Right forelimb (tissue), 1 donor: ENCODE measurements around the gene MAL.
A peak's percentile ranks its signal among the peaks of the same experiment; 100 is the strongest.

ENCODE experiments used
- DNase-seq: peaks from one replicate; pipeline ENCODE4 v3.0.0-alpha.2; 2018

Gene MAL

DNA sequence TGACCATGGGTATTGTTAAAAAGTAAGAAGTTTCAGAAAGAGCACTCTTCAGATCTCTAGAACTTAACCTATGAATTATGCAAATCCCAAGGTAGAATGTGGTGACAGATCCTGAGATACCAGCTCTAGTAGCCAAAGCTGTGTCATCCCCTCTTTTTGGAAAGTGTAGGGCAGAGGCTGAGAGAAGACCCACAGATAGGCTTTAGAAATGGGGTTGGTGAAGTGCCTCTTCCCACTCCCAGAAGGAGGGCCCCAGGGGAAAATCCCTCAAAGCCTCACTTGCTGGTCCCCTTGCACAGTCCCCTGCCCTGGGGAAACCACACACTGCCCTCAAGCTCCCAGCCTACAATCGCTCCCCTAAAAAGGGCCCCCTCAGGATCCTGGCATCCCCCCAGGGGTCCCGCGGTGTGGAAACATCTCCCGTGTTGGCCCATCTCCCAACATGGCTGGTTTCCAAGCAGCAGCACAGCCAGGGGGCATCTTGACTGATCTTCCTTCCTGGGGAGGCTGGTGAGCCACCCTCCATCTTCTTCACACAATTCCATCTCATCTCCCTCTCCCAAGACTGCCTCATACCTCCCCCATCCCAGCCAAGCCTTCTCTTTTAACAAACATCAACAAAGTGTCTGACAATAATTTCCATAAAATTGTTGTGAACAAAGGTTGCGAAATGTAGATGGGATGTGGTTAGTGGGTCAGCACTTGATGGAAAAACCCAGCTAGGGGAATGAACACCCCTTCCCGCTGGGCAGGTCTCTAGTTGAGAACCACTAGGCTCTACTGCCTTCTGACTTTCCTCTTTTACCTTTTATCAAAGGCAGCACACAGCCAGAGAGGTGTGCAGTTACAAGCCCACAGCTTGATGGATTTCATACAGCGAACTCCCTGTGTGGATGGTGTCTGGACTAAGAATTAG lies 25.1 kb downstream of the MAL start:
- no peak for DNase-seq

DNA sequence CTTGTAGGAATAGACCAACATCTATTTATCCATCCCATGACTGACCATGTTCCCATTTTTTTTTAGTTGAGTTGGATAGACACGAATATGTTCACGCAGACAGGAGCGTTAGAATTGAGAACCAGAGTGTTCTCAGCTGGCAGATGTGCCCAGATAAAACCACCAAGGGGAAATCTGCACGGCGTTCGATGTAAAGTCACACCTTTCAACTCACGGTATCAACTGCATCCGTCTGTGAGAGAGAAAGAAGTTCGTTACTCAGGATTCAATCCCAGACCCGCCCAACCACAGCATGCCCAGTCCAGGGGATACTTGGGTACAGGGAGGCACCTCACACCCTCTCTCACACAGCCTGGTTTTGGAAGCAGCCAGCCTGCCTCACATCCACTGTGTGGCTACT lies 26.1 kb downstream of the MAL start:
- DNase-seq, result no peak

DNA sequence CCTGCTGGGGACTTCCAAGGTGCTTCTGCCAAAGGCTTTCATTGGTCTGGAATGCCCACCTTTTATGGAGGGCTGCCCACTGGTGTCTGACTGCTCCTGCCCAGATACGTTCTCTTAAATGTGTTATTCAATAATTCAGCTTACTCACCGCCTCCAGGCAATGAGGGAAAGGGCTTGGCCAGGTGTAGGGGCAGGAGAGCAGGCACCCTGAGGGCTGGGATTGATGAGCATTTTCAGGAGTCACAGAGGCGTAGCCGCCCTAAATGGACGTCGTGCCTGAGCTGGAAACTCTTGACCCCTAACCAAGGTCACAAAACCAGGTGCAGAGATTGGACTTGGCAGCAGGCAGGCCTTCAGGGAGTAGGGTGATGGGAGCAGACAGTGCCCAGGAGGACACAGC lies 26.8 kb downstream of the MAL start:
- no peak for DNase-seq

DNA sequence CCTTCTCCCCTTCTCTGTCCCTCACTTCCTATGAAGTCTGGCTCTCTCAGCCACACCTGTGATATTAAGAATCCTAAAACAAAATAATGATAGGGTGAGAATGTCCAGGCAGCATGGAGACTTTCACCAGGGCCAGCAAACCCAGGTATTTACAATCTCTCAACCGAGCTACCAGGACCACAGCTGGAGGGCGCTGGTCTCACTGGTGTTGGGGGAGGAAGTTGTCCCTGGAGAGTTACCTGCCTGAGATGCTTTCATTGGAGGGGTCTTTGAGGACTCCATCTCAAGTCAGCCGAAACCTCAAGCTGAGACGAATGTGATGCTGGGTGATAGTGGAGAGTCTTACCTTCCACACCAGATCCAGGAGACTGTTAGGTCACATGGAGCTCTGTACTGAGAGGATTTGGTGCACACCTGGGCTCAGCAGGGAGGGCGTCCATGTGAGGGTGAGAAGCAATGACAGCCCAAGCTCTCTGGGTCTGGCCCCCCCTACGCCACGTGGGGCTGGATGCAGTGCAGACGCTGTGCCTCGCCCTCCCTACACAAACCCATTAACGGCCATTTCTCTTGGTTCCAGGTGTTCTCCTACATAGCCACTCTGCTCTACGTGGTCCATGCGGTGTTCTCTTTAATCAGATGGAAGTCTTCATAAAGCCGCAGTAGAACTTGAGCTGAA lies 27.4 kb downstream of the MAL start:
- DNase-seq, result no peak

DNA sequence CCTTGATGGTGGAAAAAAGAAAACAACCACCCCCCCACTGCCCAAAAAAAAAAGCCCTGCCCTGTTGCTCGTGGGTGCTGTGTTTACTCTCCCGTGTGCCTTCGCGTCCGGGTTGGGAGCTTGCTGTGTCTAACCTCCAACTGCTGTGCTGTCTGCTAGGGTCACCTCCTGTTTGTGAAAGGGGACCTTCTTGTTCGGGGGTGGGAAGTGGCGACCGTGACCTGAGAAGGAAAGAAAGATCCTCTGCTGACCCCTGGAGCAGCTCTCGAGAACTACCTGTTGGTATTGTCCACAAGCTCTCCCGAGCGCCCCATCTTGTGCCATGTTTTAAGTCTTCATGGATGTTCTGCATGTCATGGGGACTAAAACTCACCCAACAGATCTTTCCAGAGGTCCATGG lies 28.0 kb downstream of the MAL start:
- DNase-seq, result no peak

DNA sequence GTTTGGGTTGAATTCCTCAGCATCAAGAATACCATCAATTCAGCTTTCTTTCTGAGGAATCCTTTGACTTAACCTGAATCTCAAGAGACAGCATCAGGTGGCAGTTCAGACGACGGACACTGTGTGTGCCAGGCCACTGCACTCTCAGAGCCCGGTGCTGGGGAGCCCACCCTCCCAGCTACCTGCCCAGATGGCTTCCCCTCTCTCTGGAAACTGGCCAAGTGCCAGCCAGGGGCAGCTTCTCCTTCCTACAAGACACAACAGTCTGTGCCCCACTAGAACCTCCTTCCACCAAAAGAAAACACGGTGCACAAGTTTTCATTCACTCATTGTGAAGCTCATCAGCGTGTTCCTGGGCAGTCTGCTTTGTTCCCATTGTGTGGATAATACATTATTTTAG lies 28.5 kb downstream of the MAL start:
- no peak for DNase-seq

DNA sequence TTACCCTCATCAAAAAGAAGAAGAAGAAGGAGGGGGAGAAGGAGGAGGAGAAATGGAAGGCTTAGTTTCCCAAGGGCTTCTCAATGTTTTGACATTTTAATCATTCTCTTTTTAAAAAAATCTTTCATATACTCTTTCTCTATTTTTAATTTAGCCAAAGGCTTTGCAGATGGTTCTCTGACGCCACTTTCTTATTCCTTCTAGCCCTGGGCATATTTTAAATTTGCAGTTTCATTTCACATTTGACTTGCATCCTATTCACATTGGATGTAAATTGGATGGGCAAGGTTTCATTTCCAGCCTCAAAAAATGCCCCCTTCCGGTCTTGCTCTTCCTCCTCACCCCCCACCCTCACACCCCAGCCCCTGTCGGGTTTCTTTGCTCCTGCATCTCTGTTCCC lies 29.8 kb downstream of the MAL start:
- no peak for DNase-seq

DNA sequence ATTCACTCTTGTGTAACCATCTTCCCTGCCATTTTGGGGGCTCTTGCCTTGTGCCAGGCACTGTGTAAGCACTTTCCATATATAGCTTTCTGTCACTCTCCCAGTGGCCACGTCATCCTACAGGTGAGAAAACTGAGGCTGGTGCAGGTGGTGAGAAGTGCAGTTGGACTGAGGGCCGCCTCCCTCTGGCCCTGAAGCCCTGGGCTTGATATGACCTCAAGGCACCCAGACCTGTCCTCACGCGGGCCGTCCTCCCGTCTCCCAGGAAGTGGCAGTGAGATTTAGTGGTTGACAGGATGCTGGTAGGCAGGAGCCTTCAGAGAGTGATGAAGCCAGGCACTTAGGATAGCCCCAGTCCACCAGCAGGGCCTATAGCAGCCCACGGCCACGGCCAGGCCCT lies 30.5 kb downstream of the MAL start:
- no peak for DNase-seq

DNA sequence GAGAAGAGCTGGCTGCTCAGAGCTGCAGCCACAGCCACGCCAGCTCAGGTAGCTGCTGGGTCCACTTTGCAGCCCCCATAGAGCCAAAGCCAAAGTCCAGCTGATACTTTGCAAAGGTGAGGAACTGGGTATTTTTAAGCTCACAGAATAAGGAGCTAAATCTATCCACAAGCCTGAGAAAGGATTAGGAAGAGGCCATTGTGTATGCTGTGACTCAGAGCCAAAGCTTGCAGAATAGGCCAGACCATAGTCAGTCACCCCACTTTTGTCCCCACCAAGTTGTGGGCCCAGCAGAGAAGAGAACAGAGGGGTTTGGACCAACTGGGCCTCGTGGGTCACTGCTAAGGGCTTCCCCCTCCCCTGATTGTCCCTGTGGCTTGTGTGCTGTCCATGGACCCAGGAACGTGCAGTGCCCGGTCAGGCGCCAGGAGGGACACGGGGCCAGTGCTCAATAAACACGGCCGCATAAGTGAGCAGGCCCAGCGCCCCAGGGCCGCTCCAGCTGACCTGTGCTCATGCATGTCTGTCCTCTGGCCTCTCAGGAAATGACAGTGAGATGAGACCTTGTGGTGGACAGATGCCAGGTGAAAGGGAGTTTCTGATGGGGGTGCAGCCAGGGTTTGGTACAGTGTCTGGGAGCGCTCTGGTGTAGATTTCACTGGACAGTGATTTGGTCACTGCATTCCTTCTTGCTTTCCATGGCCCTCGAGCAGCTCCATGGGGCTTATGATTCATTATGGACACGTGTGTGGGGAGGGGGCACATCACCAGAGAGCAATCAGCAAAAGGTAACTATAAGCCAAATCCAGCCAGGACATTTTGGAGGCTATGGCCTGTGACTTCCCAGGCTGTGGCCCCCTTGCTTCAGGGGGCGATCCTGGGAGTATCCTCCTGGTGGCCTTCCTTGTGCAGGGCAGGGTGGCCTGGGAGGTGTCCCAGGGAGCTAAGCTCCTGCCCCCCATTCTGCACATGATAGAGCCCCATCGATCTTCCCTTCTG lies 31.3 kb downstream of the MAL start:
- peak; percentile 12 for DNase-seq

DNA sequence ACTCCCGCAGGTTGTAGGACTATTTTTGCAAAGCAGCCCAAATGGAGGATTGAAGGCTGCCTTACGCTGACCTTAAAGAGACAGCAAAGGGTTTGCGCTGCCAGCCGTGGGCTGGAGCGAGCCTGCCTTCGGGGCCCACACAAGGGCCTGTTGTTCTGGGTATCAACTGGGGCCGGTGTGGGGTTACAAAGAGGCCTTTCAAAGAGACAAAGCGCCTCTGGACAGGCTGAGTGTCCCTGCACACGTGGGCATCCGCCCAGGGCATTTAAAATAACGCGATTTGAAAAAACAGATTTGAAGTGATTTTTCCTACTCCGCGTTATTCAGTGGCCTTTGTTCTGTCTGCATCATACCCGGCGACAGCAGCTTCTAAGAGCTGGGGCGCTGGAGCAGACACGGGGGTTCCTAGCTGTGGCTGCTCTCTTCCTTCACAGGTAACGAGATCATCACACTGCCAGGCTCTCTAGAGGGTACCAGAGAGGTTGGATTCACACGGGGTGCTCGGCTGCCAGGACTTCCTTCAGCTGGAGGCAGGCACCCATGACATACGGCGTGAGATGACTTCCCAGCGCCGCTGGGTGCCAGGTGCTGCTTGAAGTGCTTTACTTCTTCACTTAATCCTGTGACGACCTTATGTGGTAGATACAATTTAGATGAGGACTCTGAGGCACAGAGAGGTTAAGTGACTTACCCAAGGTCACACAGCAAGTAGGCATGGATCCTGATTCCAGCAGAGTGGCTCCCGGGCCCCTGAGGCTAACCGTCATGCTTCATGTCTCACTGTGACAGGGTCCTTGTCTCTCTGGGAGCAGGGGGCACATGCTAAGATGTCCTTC lies 32.2 kb downstream of the MAL start:
- peak; percentile 28 for DNase-seq

DNA sequence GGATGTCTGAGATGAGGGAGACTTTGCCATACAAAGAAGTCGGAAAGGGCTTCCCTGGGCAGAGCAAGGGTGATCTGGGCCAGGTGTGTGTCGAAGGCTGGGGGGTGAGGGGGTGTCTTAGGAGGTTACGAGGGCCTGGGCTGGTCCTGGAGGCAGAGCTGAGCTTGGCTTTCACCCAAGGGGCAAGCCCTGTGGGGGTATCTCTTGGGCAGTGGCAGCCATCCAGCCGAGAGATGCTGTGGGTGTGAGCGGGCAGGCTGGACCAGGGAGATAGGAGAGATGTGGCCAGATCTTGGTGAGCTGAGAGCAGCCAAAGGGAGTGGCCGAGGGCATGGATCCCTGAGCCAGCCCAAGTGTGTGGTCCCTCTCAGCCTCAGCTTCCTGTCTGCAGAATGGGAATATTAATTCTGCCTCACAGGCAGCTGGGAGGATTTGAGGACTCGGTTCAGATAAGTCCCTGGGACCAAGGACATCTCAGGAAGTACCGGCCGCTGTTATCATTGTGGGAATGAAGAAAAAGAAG lies 33.0 kb downstream of the MAL start:
- peak; percentile 17 for DNase-seq

DNA sequence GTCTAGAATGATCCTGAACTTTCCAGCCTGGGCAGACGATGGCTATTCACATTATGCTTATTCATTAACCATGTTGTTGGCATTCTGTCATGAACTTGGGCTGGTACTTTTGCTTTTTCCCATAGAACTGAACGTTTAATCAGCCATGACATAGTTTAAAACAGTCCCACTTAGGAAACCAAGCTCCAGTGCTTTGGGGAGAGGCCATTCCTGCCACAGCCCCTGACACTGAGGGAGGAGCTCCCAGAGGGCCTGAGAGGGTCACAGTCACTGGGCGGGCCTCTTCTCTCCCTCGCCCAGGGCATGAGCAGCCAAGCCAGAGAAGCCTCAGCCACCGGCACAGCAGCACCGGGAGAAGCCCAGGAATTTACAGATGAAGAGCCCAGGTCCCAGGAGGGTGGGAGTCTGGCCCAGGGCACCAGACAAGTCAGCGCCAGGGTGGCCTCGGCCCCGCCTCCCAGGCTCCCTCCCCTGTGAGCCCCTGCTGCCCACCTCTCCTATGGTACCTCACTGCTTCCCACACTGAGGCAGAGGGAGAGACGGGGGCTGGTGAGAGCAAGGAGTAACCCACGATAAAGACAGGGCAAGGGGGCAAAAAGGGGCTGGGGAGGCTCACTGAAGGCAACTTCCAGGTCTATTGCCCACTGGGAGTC lies 33.6 kb downstream of the MAL start:
- peak; percentile 27 for DNase-seq

DNA sequence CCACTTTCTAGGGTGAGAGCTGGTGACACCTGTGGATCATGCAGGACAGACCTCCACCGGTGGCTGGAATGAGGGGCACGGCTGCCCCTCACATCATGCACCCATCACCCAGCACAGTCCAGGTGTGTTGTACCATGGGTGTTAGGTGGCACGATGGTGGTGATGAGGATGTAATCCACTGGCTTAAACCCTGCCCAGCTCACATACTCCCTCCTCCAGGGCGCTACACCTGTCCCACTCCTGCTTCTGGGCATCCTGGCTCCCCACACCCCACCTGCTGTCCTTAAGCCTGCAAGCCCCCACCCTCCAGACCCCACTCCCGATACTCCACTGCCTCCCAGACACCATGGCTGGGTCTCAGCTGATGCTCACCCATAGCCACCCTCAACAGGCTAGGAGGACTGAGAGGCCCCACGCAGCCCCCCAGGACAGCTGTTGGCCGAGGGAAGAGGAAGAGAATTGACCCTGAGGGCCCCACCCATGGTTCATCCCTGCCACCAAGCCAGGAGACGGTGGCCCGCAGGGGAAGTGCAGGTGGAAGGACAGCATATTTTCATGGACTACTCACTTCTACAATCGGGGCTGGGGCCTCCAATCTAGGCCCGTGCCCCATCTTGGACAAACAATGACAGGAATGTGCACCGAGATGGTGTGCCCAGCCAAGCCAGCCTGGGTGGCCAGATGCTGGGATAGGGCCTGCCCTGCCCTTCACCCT lies 34.3 kb downstream of the MAL start:
- DNase-seq, result no peak

DNA sequence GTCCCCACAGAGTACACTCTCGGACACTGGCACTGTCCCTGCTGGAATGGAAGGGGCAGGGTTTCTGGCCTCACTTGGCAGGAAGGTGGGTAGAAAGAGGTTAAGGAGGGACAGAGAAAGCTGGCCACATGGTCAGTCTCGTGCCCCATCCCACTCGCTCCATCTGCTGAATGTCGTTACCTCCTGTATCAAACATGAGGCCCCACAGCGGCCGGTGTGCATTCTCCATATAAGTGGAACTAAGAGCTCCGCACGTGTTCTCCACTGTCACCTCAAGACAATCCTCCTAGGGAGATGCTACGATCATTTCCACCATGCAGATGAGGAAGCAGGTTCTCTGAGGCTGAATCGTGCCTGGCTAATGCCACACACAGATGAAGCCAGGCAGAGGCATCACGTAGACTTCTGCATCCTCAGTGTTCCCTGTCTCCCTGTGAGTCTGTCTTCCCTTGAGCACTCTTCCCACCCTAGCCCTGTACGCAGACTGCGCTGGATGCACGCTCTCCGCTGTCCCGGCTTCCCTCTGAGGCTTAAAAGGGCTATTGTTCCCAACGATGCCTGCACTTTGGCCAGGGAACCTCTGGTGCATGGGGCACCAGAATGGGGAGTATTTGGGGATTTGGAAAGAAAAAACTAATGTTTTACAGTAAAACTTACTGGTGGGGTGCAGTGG lies 35.1 kb downstream of the MAL start:
- no peak for DNase-seq

DNA sequence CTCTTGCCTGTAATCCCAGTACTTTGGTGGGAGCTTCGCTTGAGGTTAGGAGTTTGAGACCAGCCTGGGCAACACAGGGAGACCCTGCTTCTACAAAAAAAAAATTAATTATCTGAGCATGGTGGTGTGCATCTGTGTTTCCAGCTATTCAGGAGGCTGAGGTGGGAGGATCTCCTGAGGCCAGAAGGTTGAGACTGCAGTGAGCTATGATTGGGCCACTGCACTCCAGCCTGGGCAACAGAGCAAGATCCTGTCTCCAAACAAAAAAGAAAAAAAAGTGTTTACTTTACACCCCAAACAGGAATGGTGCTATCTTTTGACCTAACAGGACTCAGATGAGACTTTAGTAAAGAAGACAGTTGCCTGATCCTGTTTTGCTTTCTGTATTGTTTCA lies 35.6 kb downstream of the MAL start:
- no peak for DNase-seq

DNA sequence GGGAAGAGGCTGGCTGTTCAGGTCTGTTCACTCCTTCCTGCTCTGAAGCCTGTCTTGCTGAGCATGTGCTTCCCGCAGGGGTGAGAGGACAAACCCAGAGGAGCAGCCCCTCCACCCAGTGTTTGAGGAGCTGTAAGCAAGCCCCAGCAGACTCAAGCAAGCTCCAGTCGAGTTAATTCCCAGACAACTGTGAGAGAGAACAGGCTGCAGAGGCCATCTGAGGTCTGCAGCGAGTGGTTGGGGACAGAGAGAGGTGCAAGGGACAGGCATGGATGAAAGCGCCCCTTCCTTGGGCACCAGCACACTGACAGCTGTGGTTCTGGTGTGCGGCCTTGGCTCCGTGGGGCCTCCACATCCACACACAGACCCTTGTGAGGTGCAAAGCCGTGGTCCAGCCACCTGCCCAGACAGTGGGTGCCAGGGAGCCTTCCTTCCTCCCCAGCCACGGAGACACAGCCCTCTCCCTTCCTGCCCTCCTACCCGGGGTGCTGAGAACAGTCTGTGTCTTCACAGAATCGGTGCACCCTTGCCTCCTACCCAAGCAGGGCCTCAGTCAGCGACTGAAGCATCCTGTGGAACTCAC lies 36.2 kb downstream of the MAL start:
- no peak for DNase-seq

DNA sequence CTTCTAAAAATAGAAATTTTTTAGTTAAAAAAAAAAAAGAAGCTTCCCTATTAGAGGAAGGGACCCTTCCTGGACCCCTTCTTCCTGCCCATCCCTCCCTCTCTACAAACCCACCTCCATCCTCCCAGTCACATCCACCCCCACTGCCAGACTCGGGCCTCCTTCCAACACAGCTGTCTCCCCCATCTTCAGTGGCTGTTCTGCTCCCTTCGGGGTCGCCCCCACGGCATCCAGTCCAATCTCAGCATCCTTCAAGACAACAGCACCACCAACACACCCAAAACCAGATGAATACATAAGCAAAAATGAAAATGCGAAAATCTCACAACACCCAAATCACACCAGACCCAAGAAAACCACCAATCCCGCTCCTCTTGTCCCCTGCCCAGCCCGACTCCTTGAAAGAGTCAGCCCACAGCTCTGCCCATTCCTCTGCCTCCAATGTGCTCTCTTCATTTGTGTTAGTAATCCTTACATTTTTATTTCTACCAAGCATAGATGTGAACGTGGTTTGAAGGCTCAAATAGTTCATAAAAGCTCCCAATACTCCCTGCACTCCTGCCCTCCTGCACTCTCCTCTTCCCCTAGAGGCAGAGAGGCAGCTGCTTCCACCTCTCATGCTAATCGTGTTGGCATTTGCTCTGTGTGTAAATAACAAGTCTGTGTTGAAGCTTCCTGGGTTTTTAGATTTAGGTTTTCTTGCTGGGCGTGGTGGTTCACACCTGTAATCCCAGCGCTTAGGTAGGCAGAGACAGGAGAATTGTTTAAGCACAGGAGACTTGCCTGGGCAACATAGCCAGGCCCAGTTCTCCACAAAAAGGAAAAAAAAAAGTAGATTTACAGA lies 37.0 kb downstream of the MAL start:
- DNase-seq, result no peak

DNA sequence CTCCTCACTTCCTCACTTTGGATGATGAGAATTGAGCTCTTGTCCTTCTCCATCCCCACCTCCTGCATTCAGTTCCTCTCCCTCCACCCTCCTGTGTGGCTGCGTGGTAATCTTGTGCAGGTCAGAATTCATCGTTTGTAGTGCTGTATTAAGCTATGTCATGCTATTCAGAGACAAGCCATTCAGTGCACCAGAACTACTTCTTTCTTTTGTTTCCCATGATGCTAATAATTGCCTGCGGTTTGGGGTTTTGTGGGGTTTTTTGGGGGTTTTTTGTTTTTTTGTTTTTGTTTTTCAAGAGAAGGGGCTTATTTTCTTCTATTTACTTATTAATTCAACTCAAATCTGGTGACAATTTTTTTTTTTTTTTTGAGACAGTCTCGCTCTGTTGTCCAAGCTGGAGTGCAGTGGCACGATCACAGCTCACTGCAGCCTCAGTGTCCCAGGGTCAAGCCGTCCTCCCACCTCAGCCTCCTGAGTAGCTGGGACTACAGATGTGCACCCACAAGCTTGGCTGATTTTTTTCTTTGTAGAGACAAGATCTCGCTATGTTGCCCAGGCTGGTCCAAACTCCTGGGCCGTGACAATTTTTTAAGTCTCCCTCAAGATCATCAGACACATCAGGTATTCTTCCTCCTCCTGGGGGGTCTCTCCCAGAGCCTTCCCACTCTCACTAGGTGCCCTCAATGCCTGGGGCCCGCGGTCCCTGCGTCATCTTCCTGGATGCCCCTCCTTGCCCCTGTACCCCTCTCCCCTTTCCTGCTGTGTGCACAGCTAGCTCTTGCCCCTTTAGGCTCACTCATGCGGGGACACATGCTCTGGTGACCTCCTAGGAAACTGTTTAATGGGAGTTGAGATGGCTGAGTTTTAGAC lies 37.8 kb downstream of the MAL start:
- no peak for DNase-seq
